Measurements from ENCODE around the gene ANKRD13D. TPM values are rescaled to one million over a fixed set of nuclear protein-coding genes. Genes with fewer than 3 reads are reported as not detected.
A peak's percentile ranks its signal among the peaks of the same experiment; 100 is the strongest.

Gene ANKRD13D
- total RNA-seq, 1 donor from 2014 or later = 17.7 TPM

DNA sequence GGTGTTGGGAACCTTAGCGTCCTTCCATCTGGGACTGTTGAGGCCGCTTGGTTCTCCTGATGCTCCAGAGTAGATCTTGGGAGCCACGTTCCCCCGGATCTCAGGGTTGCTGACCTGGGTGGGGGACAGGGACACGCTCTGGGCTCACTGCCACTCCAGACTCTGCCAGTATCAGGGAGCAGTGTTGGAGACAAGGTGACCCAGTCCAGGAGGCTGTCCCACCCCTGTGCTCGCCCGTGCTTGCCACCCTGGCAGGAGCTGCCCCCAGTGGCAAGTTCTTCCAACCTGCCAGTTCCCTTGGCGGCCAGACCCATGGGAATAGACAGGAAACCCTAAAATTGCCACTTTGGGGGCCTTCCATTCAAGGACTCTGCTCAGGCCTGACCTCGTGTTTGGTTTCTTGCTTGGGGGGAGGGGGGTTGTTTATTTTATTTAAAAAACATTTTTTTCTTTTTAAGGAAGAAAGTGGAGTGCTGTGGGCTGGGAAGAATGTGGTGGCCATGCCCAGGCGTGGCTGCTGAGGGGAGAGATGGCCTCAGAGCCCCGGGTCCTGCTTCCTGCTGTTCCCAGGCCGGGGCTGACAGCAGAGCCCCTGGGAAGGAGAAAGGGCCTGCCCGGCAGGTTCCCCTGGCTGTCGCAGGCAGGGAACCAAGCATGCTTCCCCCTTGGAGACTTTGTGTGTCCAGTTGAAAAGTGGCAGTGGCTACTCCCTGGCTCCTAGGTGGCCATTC, 15.7 kb upstream of the ANKRD13D start:
- DNase-seq (ENCODE audit: low read depth in 2 of 2) = no peak

DNA sequence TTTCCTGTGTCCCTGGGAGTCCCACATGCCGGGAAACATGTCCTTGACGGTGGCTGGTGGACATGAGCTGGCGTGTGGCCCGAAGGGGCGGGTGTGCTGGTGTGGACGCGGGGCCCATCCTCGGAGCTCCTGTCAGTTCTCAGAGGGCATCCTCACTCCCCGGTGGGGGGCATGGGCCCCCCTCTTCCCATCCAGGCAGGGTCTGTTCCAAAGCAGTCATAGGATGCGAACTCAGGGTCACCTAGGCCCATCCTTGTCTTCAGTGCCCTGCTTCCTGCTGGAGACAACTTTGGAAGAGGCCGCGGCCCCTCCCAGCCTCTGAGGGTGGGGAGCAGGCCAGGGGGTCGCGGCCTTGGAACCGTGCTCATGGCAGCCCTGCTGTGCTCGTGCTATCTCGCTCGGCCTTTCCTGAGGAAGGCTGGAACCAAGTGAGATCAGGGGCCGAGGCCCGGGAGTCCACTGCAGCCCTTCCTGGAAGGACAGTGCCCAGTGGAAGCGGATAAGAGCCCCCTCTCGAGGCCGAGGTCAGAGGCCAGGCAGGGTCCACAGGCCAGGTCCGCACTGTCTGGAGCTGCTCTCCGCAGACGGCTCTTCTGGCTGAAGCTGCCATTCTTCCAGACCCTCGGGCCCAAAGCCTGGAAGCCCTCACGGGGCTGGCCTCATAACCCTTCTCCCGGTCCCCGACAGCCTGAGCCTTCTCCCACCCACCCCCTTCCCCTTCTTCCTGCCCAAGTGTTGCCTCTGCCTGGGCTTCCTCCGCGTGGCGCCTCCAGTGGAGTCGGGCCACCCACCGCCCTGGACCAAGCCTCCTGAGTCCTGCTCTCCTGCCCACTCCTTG, 14.1 kb upstream of the ANKRD13D start:
- DNase-seq (ENCODE audit: low read depth in 2 of 2) = no peak

GRCh38 chr11:67275606-67276409, 13.3 kb upstream of the ANKRD13D start:
- DNase-seq (ENCODE audit: low read depth in 2 of 2) = no peak

- DNase-seq (ENCODE audit: low read depth in 2 of 2) = peak in 1 of 2 donors; percentile 68
Observed at GRCh38 chr11:67276781-67277230, 12.3 kb upstream of the ANKRD13D start.

DNA sequence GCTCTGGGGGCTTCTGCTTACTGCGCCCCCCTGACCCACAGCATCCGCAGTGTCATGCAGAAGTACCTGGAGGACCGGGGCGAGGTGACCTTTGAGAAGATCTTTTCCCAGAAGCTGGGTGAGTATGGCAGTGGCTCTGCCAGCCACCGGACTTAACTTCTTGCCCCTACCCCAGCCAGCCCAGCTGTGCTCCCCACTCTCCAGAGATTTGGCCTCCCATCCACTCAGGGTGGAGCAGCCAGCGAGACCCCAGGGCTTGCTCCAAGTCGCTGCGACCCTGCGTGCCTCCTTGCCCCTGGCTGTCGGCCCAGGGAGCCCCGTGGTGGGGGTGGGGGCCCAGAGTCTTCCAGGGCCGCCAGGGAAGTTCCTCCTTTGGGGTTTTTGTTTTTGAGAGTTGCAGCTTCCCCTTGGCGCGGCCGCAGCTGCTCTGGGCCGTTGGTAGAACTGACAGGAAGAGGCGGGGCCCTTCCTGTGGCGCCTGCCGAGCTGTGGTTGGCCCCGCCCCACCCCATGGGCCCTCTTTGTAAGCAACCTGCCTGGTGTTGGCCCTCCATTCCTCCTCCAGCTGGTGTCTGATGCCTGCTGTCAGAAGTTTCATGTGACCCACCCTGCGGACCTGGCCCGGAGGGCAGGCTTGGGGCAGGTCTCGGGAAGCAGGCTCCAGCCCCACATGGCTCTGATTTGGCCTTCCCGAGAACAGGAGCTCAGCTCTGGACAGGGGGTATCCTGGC, 11.7 kb upstream of the ANKRD13D start:
- peak; percentile 42 to 89 for DNase-seq (ENCODE audit: low read depth in 2 of 2)

GRCh38 chr11:67278135-67278938, 10.8 kb upstream of the ANKRD13D start:
- no peak for DNase-seq (ENCODE audit: low read depth in 2 of 2)

DNA sequence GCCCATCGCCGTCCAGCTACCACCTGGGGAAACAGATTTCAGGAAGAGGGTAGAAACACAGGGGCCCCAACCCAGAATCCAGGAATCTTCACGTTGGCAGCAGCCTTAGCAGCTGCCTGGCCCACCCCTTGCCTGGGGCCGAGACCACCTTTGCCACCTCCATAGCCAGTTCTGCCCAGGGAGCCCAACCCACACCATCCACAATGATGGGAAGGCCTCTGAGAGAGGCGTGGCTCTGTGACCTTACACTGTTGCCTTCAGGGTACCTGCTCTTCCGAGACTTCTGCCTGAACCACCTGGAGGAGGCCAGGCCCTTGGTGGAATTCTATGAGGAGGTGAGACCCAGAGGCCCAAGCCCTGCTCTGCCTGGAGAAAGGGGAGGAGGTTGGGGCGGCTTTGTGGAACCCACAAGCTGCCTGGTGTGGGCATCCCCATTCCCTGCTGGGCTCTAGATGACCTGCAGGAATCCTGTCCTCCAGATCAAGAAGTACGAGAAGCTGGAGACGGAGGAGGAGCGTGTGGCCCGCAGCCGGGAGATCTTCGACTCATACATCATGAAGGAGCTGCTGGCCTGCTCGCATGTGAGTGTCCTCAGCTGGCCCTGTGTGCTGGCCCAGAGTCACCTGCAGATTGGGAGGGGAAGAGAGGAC, 10.0 kb upstream of the ANKRD13D start:
- DNase-seq (ENCODE audit: low read depth in 2 of 2) = no peak

DNA sequence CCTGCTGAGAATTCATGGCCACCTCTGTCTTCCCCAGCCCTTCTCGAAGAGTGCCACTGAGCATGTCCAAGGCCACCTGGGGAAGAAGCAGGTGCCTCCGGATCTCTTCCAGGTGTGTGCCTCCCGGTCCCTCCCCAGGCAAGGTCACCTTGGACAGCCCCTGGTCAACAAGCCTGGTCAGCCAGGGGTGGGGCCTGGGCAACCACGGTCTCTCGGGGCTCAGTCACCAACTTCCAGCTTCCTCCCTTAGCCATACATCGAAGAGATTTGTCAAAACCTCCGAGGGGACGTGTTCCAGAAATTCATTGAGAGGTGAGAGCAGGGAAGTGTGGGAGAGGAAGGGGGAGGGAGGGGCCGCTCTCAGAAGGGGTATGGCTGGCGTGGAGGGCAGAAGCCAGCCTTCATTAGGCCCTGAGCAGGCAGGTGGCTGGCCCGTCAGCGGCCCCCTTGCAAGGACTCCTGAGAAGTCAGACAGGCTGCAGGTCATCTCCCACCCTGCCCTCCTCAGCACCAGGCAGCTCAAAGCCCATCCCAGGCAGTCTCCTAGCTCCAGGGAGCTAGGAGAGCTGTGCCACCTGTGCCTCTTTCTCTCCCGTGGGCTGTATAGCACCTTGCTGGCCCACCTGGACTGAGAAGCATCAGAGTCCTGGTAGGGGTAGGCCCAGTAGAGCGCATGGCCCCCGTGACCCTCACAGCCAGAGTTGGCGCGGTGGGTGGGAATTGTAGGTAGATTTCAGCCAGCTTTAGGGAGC, 9.3 kb upstream of the ANKRD13D start:
- no peak for DNase-seq (ENCODE audit: low read depth in 2 of 2)

DNA sequence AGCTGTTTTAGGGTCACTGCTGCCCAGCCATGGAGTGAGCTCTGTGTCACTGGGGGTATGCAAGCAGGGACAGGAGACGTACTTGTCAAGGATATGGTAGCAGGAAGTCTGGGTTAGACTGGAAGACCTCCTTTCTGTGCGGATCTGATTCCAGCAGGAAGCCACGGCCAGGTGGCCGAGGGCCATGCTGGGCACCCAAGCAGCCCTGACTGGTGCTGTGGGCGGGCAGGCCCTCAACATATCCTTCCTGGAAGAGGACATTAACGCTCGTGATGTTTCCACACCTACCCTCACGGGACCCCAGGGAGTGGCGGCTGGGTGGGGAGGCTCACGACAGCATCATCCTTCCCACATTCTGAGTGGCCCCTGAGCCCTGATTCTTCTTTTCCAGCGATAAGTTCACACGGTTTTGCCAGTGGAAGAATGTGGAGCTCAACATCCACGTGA, 8.7 kb upstream of the ANKRD13D start:
- no peak for DNase-seq (ENCODE audit: low read depth in 2 of 2)

DNA sequence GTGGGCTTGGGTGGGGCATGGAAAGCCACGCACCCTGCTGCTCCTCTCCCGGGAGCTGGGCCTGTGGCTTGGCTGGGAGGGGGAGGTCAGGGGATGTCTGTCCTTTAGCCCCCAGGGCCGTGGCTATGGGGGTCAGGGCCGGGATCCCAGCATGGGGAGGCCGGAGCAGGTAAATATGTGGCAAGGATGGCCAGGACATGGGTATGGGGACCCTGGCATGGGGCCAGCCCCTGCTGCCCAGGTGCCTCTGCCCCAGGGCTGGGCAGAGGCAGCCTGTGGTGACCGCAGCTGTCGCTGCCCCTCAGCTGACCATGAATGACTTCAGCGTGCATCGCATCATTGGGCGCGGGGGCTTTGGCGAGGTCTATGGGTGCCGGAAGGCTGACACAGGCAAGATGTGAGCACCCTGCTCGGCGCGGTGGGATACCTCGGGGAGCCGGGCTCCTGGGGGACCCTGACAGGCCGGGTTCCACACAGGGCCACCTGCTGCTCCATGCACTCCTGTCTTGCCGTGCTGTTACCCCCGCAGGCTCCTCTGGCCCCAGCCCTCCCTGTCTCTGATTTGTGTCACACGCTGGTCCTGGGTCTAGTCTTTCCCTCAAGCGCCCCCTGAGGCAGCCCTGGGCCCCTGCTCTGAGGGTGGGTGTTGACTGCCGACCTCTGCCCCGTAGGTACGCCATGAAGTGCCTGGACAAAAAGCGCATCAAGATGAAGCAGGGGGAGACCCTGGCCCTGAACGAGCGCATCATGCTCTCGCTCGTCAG, 8.1 kb upstream of the ANKRD13D start:
- DNase-seq (ENCODE audit: low read depth in 2 of 2) = no peak

- no peak for DNase-seq (ENCODE audit: low read depth in 2 of 2)
Observed at GRCh38 chr11:67281552-67282150, 7.5 kb upstream of the ANKRD13D start.

GRCh38 chr11:67282155-67282875, 6.8 kb upstream of the ANKRD13D start:
- DNase-seq (ENCODE audit: low read depth in 2 of 2) = no peak

GRCh38 chr11:67282876-67283371, 6.2 kb upstream of the ANKRD13D start:
- DNase-seq (ENCODE audit: low read depth in 2 of 2) = no peak

DNA sequence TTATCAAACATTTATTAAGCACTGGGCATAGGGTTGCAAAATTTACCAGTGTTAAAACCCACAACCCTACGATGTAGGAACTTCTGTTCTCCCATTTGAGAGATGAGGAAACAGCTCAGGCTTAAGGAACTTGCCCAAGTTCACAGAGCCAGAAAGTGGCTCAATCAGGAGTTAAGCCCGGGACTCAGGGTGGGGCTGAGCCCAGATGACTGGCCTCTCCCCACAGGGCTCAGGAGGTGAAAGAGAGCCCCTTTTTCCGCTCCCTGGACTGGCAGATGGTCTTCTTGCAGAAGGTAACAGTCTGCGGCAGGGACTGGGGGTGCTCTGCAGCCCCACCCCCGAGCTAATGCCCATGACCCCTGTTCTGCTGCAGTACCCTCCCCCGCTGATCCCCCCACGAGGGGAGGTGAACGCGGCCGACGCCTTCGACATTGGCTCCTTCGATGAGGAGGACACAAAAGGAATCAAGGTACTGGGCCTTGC, 5.6 kb upstream of the ANKRD13D start:
- no peak for DNase-seq (ENCODE audit: low read depth in 2 of 2)

GRCh38 chr11:67284811-67285540, 4.1 kb upstream of the ANKRD13D start:
- DNase-seq (ENCODE audit: low read depth in 2 of 2) = no peak
